NK-92 treated with Interleukin-12 subunit alpha and Interleukin-12 subunit beta, amount 100 ng/mL, for 24 hours (cell line): Measurements from ENCODE around the gene METTL25B.
A peak's percentile ranks its signal among the peaks of the same experiment; 100 is the strongest.

Experiments
- DNase-seq: peaks from one replicate; lab custom pipeline; 2025; lab: John Stamatoyannopoulos, UW

The METTL25B gene

GRCh38 chr1:156726549-156727226 is 1.6 kb upstream of the METTL25B start:
- DNase-seq, result no peak

GRCh38 chr1:156727492-156727891 is 777 bp upstream of the METTL25B start:
- no peak for DNase-seq

- DNase-seq, result peak; percentile 97
Observed at GRCh38 chr1:156728599-156729462, 562 bp downstream of the METTL25B start, which contains the start of gene ISG20L2. ISG20L2 (minus strand) TSS chr1:156728766; CDS start chr1:156727652, 1,114 bp downstream.

GRCh38 chr1:156733989-156734584 is 5.8 kb downstream of the METTL25B start:
- DNase-seq, result no peak

GRCh38 chr1:156738407-156738806 is 10.1 kb downstream of the METTL25B start:
- DNase-seq, result no peak

- DNase-seq, result no peak
Observed at GRCh38 chr1:156738916-156739315, 10.6 kb downstream of the METTL25B start.

GRCh38 chr1:156740237-156740740 is 12.0 kb downstream of the METTL25B start:
- no peak for DNase-seq

GRCh38 chr1:156740741-156741480 is 12.6 kb downstream of the METTL25B start, which contains the start of gene MRPL24:
MRPL24 (minus strand) TSS chr1:156741088; CDS start chr1:156738704, 2,384 bp downstream.
- DNase-seq, result peak; percentile 97

GRCh38 chr1:156741481-156741983 is 13.3 kb downstream of the METTL25B start:
- no peak for DNase-seq

GRCh38 chr1:156742017-156742416 is 13.7 kb downstream of the METTL25B start:
- DNase-seq, result no peak

GRCh38 chr1:156742801-156743200 is 14.5 kb downstream of the METTL25B start:
- no peak for DNase-seq

- DNase-seq, result no peak
Observed at GRCh38 chr1:156743367-156744302, 15.4 kb downstream of the METTL25B start.

GRCh38 chr1:156744344-156744743 is 16.1 kb downstream of the METTL25B start:
- no peak for DNase-seq

GRCh38 chr1:156744786-156745419 is 16.6 kb downstream of the METTL25B start:
- no peak for DNase-seq

GRCh38 chr1:156745881-156746280 is 17.6 kb downstream of the METTL25B start:
- no peak for DNase-seq

- DNase-seq, result no peak
Observed at GRCh38 chr1:156746406-156746727, 18.1 kb downstream of the METTL25B start.

GRCh38 chr1:156746728-156747631 is 18.7 kb downstream of the METTL25B start:
- DNase-seq, result no peak

- DNase-seq, result no peak
Observed at GRCh38 chr1:156747742-156748669, 19.7 kb downstream of the METTL25B start.
